Hepatocyte (in vitro differentiated cells): ENCODE measurements around the gene PKNOX2. TPM values are rescaled to one million over a fixed set of nuclear protein-coding genes. Genes with fewer than 3 reads are reported as not detected.

ENCODE experiments used
- DNase-seq: peaks from one replicate; pipeline ENCODE4 v3.0.0-alpha.2; 2016; ENCODE audit warnings: low spot score
- H2AFZ ChIP-seq: fragments of 200-600 bp; sonication (generic); 2 replicates; pipeline ENCODE4 v1.6.0; 2016; ENCODE audit warnings: antibody characterized with exemption, mild to moderate bottlenecking
- H3K27ac ChIP-seq: fragments of 200-600 bp; sonication (generic); 2 replicates; pipeline ENCODE4 v1.5.1; 2016; ENCODE audit warnings: mild to moderate bottlenecking
- H3K27me3 ChIP-seq: fragments of 200-600 bp; sonication (generic); 2 replicates; pipeline ENCODE4 v1.6.1; 2016
- H3K36me3 ChIP-seq: fragments of 200-600 bp; sonication (generic); replicated peaks from 2 replicates; pipeline ENCODE4 v1.5.1; 2016; ENCODE audit warnings: low read depth; ENCODE audit not compliant: insufficient read depth
- H3K4me1 ChIP-seq: fragments of 200-600 bp; sonication (generic); 2 replicates; pipeline ENCODE4 v1.5.1; 2016; ENCODE audit warnings: mild to moderate bottlenecking, moderate library complexity; ENCODE audit not compliant: insufficient read depth
- H3K4me2 ChIP-seq: fragments of 200-600 bp; sonication (generic); 2 replicates; pipeline ENCODE4 v1.6.0; 2016
- H3K4me3 ChIP-seq: fragments of 200-600 bp; sonication (generic); 2 replicates; pipeline ENCODE4 v1.5.1; 2016; ENCODE audit warnings: mild to moderate bottlenecking
- H3K79me2 ChIP-seq: fragments of 200-600 bp; sonication (generic); 2 replicates; pipeline ENCODE4 v1.6.0; 2017; ENCODE audit warnings: mild to moderate bottlenecking
- H3K9me2 ChIP-seq: fragments of 200-600 bp; sonication (generic); replicated peaks from 2 replicates; pipeline ENCODE4 v1.6.0; 2017; ENCODE audit warnings: mild to moderate bottlenecking; ENCODE audit not compliant: insufficient read depth
- H3K9me3 ChIP-seq: fragments of 200-600 bp; sonication (generic); 2 replicates; pipeline ENCODE4 v1.5.1; 2016; ENCODE audit warnings: low read depth, mild to moderate bottlenecking
- H4K20me1 ChIP-seq: fragments of 200-600 bp; sonication (generic); 2 replicates; pipeline ENCODE4 v1.6.0; 2016; ENCODE audit warnings: mild to moderate bottlenecking; ENCODE audit not compliant: insufficient read depth, poor library complexity, severe bottlenecking
- CTCF ChIP-seq: fragments of 200-600 bp; sonication (generic); IDR thresholded peaks from 2 replicates; pipeline ENCODE4 v1.5.1; 2016; ENCODE audit warnings: antibody characterized with exemption, mild to moderate bottlenecking; ENCODE audit not compliant: poor library complexity
- EZH2 ChIP-seq: fragments of 200-600 bp; sonication (generic); IDR thresholded peaks from 2 replicates; pipeline ENCODE4 v1.6.1; 2016; ENCODE audit warnings: antibody characterized with exemption, mild to moderate bottlenecking, borderline replicate concordance
- EZH2phosphoT487 ChIP-seq: fragments of 200-600 bp; sonication (generic); IDR thresholded peaks from one replicate; pipeline ENCODE4 v1.6.1; 2018; ENCODE audit warnings: antibody characterized with exemption, mild to moderate bottlenecking, low read depth, moderate library complexity; ENCODE audit not compliant: unreplicated experiment, severe bottlenecking
- WGBS: methylation state at CpG from one replicate; pipeline ENCODE4 v1.1.6; 2016; ENCODE audit warnings: low lambda C conversion rate; ENCODE audit errors: missing lambda C conversion rate; 5-methylcytosine and 5-hydroxymethylcytosine counted together
- polyA plus RNA-seq: library from polyadenylated mRNA; unstranded; fragments of >200 nt; fragmentation: Nextera tagmentation; extraction: Ambion mirVana; gene quantifications from 2 replicates; pipeline ENCODE4 v1.2.1, GENCODE V29; 2016
- total RNA-seq: library from RNA; depleted of rRNA; stranded (reverse); fragments of >200 nt; gene quantifications from 2 replicates; pipeline ENCODE4 v1.2.3, GENCODE V29; 2014

Gene PKNOX2
- total and polyA plus RNA-seq, 2 experiments from 2014 or later: 3.0 to 3.1 TPM

DNA sequence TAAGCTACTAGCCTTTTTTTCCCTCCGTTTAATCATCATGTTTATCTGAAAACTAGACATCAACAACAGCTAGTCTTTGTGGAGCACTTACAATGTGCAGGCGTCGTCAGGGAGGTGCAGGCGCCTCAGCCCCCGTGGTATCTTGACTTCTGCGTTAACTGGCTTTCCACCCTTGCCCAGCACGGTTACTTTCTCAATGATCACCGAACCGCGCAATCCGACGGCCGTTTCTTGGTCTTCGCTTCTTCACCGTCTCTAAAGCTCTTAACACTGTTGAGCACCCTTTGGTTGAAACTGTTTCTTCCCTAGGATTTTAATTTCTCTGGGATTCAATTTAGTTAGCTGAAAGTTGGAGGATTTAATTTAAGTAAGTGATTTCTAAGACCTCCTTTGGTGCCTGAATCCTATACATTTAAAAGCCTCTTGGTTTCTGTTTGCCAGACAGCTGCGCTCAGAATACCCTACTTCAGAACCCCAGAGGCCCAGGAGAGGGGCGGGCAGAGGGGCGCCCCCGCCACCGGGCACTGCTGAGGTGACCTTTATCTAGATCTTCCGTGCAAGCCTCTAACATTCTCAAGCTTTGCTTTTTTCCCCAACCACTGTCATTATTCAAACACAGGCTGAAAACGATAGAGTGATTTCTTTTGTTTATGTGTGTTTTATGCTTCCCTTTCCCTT lies 35.1 kb upstream of the PKNOX2 start:
- Histone ChIP-seq H3K27ac (peak overlapping the region; percentile 29), H4K20me1 (no peaks in the 10 kb centered on the region), H3K9me3 (no peaks in the 10 kb centered on the region), H3K4me2 (no peak overlapping the region), H3K79me2 (no peaks in the 10 kb centered on the region), H2AFZ (peak overlapping the region; percentile 58), H3K4me1 (peaks cover 2% of the 10 kb centered on the region), H3K27me3 (peaks cover 10% of the 10 kb centered on the region), H3K9me2 (no peaks in the 10 kb centered on the region), H3K4me3 (no peak overlapping the region), H3K36me3 (no peaks in the 10 kb centered on the region)
- no peak for DNase-seq
- 80% methylated on average over 22 of the region's 22 CpGs for whole genome bisulfite sequencing
- TF ChIP-seq EZH2 (no peak), CTCF (no peak), EZH2phosphoT487 (no peak)

DNA sequence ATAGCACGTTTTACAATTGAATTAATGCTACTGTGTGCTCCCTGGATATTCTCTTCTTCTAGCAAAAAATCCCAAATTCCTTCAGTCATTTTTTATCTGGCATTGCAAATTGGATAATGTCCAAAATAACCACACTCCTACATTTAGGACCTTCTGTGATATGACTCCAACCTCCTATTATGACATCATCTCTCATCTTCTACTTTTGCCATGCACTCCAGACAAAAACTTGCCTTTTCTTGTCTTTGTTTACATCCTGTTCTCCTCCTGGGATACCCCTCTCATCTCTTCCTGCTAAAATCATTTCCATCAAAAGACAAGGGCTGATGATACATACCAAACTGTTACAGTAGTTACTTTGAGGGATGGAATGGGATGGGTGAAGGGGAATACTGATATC lies 32.5 kb upstream of the PKNOX2 start:
- TF ChIP-seq CTCF (no peak), EZH2 (no peak), EZH2phosphoT487 (no peak)
- H3K9me2 ChIP-seq: no peaks in the 10 kb centered on the region
- no peak for DNase-seq
- H4K20me1 ChIP-seq: no peaks in the 10 kb centered on the region
- H3K4me1 ChIP-seq: peaks cover 2% of the 10 kb centered on the region
- H3K4me2 ChIP-seq: no peak overlapping the region
- H3K79me2 ChIP-seq: no peaks in the 10 kb centered on the region
- peaks cover 4% of the 10 kb centered on the region for H3K27me3 ChIP-seq
- no peaks in the 10 kb centered on the region for H3K36me3 ChIP-seq
- no peak overlapping the region for H3K27ac ChIP-seq
- WGBS: 89% methylated on average over 1 of the region's 1 CpG
- no peak overlapping the region for H2AFZ ChIP-seq
- H3K9me3 ChIP-seq: no peaks in the 10 kb centered on the region
- H3K4me3 ChIP-seq: no peak overlapping the region

- no peak overlapping the region for H3K27ac ChIP-seq
- H3K9me3 ChIP-seq: no peaks in the 10 kb centered on the region
- no peaks in the 10 kb centered on the region for H4K20me1 ChIP-seq
- peaks cover 4% of the 10 kb centered on the region for H3K27me3 ChIP-seq
- H3K4me1 ChIP-seq: peaks cover 2% of the 10 kb centered on the region
- H2AFZ ChIP-seq: no peak overlapping the region
- no peaks in the 10 kb centered on the region for H3K9me2 ChIP-seq
- TF ChIP-seq EZH2: no peak
- no peak for TF ChIP-seq EZH2phosphoT487
- no peak for TF ChIP-seq CTCF
- 78% methylated on average over 7 of the region's 7 CpGs for WGBS
- H3K36me3 ChIP-seq: no peaks in the 10 kb centered on the region
- H3K4me2 ChIP-seq: no peak overlapping the region
- no peak for DNase-seq
- no peak overlapping the region for H3K4me3 ChIP-seq
- H3K79me2 ChIP-seq: no peaks in the 10 kb centered on the region
Observed at GRCh38 chr11:125132596-125132995, 32.0 kb upstream of the PKNOX2 start.

DNA sequence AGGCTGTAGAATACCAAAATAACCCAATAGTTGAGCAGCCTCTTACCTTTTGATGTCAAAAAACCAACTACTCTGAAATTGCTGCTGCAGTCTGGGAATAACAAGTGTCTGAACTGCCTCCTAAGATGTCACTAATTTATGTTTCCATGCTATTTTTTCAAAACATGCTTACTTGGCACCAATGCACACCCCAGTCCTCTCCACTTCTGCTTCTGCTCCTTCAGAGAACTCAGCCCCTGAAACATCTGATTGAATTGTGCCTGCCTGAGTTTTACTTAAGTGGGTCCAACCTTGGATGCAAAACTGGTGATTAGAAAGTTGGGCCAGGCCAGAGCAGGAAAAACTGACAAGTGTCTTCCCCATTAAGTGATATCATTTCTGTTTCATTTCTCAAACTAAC lies 28.6 kb upstream of the PKNOX2 start:
- Histone ChIP-seq H3K4me2 (no peak overlapping the region), H3K4me3 (no peak overlapping the region), H3K27ac (no peak overlapping the region), H3K9me3 (no peaks in the 10 kb centered on the region), H4K20me1 (no peaks in the 10 kb centered on the region), H3K4me1 (peaks cover 7% of the 10 kb centered on the region), H3K27me3 (no peaks in the 10 kb centered on the region), H3K36me3 (no peaks in the 10 kb centered on the region), H3K79me2 (no peaks in the 10 kb centered on the region), H2AFZ (no peak overlapping the region), H3K9me2 (no peaks in the 10 kb centered on the region)
- no peak for DNase-seq
- TF ChIP-seq EZH2 (no peak), EZH2phosphoT487 (no peak), CTCF (no peak)
